T-helper 1 cell treated with Interleukin-12 subunit alpha and Interleukin-12 subunit beta and Interleukin-4 antibody, amounts not matched to agents 30 μg/mL and 1 μg/mL, for 36 hours (primary cell): ENCODE measurements around the gene NDC80.
"Not testable (repeated sequence)": the region's sequence is repeated elsewhere in the genome, so short reads cannot be mapped to it uniquely, and the experiment has no call there.

ENCODE experiments used
- H3K27ac Mint-ChIP-seq: one replicate; pipeline ENCODE4 v1.8.0; 2021; ENCODE audit warnings: mild to moderate bottlenecking, mixed read lengths
- H3K27me3 Mint-ChIP-seq: one replicate; pipeline ENCODE4 v1.8.0; 2021; ENCODE audit warnings: low read depth, mixed read lengths
- H3K36me3 Mint-ChIP-seq: one replicate; pipeline ENCODE4 v1.8.0; 2021; ENCODE audit warnings: low read depth, mixed read lengths
- H3K4me1 Mint-ChIP-seq: one replicate; pipeline ENCODE4 v1.8.0; 2021; ENCODE audit warnings: low read depth, mixed read lengths
- H3K4me3 Mint-ChIP-seq: one replicate; pipeline ENCODE4 v1.8.0; 2021; ENCODE audit warnings: mild to moderate bottlenecking, moderate library complexity, mixed read lengths
- H3K9me3 Mint-ChIP-seq: one replicate; pipeline ENCODE4 v1.8.0; 2021; ENCODE audit warnings: mixed read lengths

NDC80 gene

DNA sequence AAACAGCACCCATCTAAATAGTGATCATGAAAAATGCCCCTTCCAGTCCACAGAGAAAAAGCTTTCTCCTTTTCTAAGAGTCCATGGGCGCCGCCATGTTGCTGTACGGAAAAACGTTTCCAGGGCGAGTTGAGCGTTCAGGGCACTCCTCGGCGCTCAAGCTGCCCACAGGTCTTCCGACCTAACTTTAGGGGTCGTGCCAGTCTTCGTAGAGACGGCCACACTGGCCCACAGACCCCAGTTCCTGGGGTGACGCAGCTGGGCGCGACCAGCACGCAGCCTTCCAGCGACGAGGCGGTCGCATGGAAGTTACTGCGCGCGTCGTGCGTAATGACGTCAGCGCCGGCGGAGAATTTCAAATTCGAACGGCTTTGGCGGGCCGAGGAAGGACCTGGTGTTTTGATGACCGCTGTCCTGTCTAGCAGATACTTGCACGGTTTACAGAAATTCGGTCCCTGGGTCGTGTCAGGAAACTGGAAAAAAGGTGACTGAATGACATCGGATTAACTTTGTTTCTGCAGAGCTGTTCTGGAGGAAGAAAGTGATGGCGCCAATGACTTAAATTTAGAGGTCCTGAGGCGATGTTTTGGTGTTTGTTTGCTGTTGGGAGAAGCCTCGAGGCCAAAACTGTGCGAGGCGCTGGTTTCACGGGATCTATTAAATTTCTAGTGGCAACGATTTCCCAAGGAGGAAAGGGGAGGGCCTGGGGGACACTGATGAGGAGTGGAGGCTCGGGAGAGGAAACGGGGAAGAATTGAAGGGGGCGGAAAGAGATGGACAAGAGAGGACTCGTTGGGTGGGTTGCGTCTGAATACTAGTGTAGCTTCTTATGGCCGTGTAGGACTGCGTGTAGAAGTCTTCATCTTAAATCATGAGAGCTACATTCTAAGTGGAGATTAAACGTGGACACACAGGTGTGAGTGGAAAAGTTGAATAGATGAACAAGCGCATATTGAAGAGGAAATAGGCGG lies at the start of gene NDC80, which contains the start of gene METTL4:
Gene NDC80 (plus strand): TSS at position 358 of the 971 bp plus-strand sequence. CDS start 1,429 bp downstream, outside the sequence.
Gene METTL4 (minus strand): TSS at position 306 of the 971 bp plus-strand sequence. CDS start 4,289 bp downstream, outside the sequence.
- H3K36me3 Mint-ChIP-seq, result peaks cover 25% of the 10 kb centered on the region
- peak within 1 kb of the TSS; percentile 98 for H3K27ac Mint-ChIP-seq
- no peaks in the 10 kb centered on the region for H3K9me3 Mint-ChIP-seq
- H3K27me3 Mint-ChIP-seq, result no peaks in the 10 kb centered on the region
- H3K4me3 Mint-ChIP-seq, result peak within 1 kb of the TSS; percentile 99
- peaks cover 47% of the 10 kb centered on the region for H3K4me1 Mint-ChIP-seq

DNA sequence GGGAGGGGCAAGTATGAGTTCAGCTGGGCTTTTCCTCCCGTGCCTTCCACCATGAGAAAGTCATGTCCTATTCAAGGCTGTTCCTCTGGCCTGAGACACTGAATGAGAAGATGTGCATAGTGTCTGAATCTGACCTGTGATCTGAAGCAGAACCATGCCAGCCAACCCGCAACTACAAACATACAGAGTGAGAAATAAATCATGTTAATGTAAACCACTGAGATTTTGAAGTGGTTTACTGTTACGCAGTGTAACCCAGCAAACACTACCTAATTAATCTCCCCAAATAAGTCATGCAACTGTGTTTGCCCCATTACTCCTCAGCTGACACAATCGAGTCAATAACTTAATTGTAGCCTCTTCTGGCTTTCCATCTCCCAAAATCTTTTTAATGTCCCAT lies 49.2 kb upstream of the NDC80 start:
- no peaks in the 10 kb centered on the region for H3K9me3 Mint-ChIP-seq
- no peak overlapping the region for H3K4me3 Mint-ChIP-seq
- H3K27ac Mint-ChIP-seq, result no peak overlapping the region
- H3K27me3 Mint-ChIP-seq, result no peaks in the 10 kb centered on the region
- H3K36me3 Mint-ChIP-seq, result no peaks in the 10 kb centered on the region
- H3K4me1 Mint-ChIP-seq, result no peaks in the 10 kb centered on the region

DNA sequence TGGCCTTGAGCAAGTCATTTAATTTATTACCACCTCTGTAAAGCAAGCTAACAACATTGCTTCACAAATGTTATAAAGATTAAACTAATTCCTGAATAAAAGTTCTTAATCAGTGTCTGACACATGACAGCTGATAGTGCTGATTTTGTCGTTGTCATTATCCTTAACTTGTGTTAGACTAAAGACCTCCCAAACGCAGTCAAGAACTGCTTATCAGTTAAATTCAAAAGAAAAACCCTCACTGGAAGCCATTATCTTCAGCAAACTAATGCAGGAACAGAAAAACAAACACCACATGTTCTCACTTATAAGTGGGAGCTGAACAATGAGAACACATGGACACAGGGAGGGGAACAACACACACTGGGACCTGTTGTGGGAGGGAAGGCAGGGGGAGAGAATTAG lies 46.6 kb upstream of the NDC80 start:
- H3K4me1 Mint-ChIP-seq, H3K9me3 Mint-ChIP-seq, H3K27ac Mint-ChIP-seq, H3K36me3 Mint-ChIP-seq, H3K4me3 Mint-ChIP-seq, H3K27me3 Mint-ChIP-seq: not testable (repeated sequence)

DNA sequence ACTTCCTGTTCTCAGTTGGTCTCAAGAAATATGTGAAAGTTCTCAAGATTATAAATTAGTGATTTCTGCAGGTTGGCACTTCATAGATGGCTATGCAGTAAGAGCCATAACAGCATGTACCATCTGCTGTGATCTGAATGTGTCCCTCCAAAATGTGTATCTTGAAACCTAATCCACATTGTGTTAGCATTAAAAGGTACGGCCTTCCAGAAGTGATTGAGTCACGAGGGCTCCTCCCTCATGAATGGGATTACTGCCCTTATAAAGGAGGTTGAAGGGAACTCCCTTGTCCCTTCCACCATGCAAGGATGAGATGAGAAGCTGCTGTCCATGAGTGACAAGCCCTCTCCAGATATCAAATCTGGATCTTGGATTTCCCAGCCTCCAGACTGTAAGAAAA lies 45.0 kb upstream of the NDC80 start:
- Mint-ChIP-seq H3K4me1 (no peaks in the 10 kb centered on the region), H3K4me3 (no peak overlapping the region), H3K9me3 (no peaks in the 10 kb centered on the region), H3K27me3 (no peaks in the 10 kb centered on the region), H3K36me3 (no peaks in the 10 kb centered on the region), H3K27ac (no peak overlapping the region)

DNA sequence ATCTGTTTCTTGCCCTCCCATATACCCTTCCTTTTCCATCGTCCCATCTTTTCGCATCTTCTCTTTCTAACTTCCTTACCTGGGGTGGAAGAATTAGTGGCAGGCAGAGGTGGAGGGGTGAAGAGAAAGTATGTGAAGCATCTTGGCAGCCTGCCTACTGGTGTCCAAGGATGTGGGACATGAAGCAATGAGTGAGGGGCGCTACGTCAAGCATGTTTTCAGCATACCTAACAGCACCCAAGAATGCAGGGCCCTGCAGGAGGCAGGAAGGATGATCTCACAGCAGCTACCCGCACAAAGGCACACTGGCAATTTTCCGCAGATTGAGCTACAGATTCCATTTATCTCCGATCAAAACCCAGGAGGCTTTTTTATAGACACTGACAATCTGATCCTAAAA lies 42.2 kb upstream of the NDC80 start:
- peaks cover 5% of the 10 kb centered on the region for H3K36me3 Mint-ChIP-seq

DNA sequence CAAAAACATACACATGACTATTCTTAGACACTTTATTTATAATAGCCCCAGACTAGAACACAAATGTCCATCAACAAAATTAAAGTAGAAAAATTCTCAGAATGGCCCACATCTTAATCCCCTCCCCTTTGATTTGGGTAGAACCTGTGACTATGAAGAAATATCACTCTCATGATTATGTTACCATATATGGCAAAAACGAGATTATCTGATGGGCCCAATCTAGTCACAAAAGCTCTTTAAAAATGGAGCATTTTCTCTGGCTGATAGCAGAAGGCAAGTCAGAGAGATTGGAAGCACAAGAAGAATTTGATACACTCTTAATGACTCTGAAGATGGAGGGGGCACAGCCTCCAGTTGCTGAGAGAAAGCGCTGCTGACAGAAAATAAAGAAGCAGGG lies 39.6 kb upstream of the NDC80 start:
- peaks cover 13% of the 10 kb centered on the region for H3K36me3 Mint-ChIP-seq
- H3K27ac Mint-ChIP-seq, result no peak overlapping the region
- no peaks in the 10 kb centered on the region for H3K27me3 Mint-ChIP-seq
- H3K9me3 Mint-ChIP-seq, result no peaks in the 10 kb centered on the region
- no peak overlapping the region for H3K4me3 Mint-ChIP-seq
- H3K4me1 Mint-ChIP-seq, result no peaks in the 10 kb centered on the region

More for the DNA sequence above, 42.2 kb upstream of the NDC80 start:
- H3K27ac Mint-ChIP-seq, result no peak overlapping the region
- H3K4me3 Mint-ChIP-seq, result no peak overlapping the region
- no peaks in the 10 kb centered on the region for H3K9me3 Mint-ChIP-seq
- no peaks in the 10 kb centered on the region for H3K4me1 Mint-ChIP-seq
- H3K27me3 Mint-ChIP-seq, result no peaks in the 10 kb centered on the region

DNA sequence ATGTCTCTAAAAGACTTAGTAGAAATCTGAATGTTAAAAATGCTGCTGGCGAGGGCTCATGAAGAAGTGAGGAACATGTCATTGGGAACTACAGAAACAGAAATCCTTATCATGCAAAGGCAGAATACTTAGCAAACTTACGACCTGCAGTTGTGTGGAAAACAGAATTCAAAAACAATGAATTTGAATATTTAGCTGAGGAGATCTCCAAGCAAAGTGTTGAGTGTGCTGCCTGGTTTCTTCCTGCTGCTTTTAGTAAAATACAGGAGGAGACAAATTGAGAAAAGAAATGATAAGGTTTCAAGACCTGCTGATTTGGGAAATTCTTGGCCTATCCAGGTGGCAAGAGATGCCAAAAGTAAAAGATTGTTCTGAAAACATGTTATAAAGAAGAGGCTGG lies 38.6 kb upstream of the NDC80 start:
- Mint-ChIP-seq H3K27me3 (no peaks in the 10 kb centered on the region), H3K36me3 (peaks cover 13% of the 10 kb centered on the region), H3K9me3 (no peaks in the 10 kb centered on the region), H3K4me3 (no peak overlapping the region), H3K4me1 (no peaks in the 10 kb centered on the region), H3K27ac (no peak overlapping the region)

DNA sequence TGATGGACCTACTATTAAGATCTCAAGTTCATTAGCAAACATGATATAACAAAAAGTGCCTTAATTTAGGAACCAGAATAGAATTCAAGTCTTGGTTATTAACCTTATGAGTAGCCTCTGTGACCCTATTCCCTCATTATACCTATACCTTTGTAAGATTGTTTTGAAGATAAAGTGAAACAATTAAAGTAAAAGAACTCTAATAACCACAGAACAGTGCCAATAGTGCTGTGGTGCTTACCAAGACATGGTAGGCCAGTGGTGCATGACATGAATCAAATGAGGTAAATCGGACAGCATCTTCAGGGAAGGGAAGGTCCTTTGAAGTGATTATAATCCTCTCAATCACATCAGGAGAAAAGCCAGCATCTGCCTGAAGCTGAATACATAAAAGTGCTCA lies 36.5 kb upstream of the NDC80 start:
- Mint-ChIP-seq H3K36me3 (peaks cover 13% of the 10 kb centered on the region), H3K27me3 (no peaks in the 10 kb centered on the region), H3K4me1 (no peaks in the 10 kb centered on the region), H3K9me3 (no peaks in the 10 kb centered on the region), H3K4me3 (no peak overlapping the region), H3K27ac (no peak overlapping the region)

DNA sequence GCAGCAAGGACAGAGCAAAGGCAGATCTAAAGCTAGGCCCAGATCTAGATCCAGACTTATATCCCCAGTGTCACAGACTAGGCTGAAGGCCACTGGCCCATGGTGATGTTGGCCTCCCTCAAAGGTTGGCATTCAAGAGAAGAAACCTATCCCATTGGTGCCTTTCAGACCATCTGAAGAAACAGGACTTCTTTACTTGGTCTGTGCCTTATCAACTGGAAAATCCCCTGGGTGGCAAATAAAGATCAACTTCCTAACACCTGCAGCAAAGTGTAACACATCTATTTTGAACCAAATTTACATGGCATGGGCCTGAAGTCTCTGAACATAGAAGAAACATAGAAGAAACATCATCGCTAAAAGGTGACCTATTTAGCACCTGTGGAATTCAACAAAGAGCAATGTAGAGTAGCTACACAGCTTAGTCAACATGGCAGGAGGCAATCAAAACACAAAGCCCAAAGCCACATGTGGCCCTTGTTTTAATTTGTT lies 35.9 kb upstream of the NDC80 start:
- Mint-ChIP-seq H3K9me3 (no peaks in the 10 kb centered on the region), H3K36me3 (peaks cover 13% of the 10 kb centered on the region), H3K27ac (no peak overlapping the region), H3K4me3 (no peak overlapping the region), H3K4me1 (no peaks in the 10 kb centered on the region), H3K27me3 (no peaks in the 10 kb centered on the region)

DNA sequence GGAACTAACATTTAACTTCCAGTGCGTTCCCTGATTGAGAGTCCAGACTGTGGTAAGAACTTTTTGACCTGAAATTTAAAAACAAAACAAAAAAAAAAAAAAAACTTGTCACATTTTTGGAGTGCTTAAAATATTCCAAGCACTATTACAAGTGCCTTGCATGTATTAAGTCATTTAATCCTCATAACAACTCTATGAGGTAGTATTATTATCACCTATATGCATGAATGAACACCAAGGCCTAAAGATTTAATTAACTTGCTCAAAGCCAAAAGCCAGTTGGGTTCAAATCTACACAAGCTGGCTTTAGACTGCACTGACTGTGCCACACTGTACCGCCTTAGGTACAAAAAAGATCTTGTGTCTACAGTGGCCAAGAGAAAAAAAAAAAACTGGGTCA lies 35.3 kb upstream of the NDC80 start:
- H3K27ac Mint-ChIP-seq, result no peak overlapping the region
- no peaks in the 10 kb centered on the region for H3K4me1 Mint-ChIP-seq
- H3K9me3 Mint-ChIP-seq, result no peaks in the 10 kb centered on the region
- no peak overlapping the region for H3K4me3 Mint-ChIP-seq
- H3K27me3 Mint-ChIP-seq, result no peaks in the 10 kb centered on the region
- peaks cover 13% of the 10 kb centered on the region for H3K36me3 Mint-ChIP-seq

DNA sequence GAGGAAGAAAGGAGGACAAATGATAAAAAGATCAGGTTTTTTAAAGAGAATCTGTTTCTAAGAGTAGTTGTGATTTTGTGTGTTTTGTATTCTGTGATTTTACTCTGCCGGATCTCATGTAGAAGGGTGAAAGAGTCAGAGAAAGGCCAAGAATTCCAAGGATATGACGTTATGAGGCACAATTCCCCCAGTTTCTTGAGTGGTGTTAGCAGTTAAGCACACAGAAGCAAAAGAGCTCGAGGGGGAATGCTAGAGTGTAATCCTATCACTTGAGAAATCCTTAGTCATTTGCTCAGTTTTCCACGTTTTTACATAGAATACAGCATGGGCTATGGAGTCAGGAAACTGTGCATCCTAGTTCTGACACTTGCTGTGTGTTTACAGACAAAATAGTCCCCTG lies 34.9 kb upstream of the NDC80 start:
- Mint-ChIP-seq H3K9me3 (no peaks in the 10 kb centered on the region), H3K4me1 (no peaks in the 10 kb centered on the region), H3K36me3 (peaks cover 13% of the 10 kb centered on the region), H3K4me3 (no peak overlapping the region), H3K27ac (no peak overlapping the region), H3K27me3 (no peaks in the 10 kb centered on the region)

DNA sequence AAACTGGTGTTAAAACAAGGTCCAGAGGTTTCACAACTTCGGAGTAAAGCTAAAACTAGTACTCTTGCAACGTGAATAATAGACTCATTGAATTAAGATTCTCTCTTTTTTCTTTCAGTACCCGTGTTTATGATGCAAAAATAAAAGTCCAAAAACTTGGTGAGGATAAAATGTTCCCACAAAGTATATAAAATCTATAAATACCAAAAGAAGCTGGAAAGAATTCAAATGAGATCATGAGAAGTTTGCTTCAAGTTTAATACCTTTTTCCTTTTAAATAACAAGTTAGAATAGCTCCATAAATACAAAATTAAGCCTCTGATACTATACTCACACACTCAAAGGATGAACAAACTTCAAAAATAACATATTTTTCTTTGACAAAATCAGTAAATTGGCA lies 34.1 kb upstream of the NDC80 start:
- Mint-ChIP-seq H3K4me1 (no peaks in the 10 kb centered on the region), H3K27ac (no peak overlapping the region), H3K27me3 (no peaks in the 10 kb centered on the region), H3K36me3 (peaks cover 13% of the 10 kb centered on the region), H3K4me3 (no peak overlapping the region), H3K9me3 (no peaks in the 10 kb centered on the region)

DNA sequence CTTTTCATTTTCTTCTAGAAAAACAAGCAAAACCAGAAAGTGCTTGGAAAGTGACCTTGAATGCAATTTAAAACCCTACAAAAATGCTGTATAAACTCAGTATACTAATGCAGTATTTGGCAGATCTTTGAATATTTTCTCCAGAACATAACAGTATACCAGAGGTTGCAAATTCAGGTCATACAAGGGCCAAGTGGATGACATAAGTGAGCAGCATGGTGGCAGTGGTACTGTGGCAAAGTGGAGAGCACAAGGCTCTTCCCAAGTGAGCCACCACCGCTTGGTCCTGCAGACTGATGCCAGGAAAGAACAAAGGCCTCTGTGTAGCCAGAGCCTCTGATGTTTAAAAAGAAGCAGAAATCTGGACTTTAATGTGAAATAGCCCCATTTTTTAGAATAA lies 33.1 kb upstream of the NDC80 start:
- H3K27ac Mint-ChIP-seq, result no peak overlapping the region
- no peak overlapping the region for H3K4me3 Mint-ChIP-seq
- peaks cover 8% of the 10 kb centered on the region for H3K36me3 Mint-ChIP-seq
- no peaks in the 10 kb centered on the region for H3K4me1 Mint-ChIP-seq
- H3K27me3 Mint-ChIP-seq, result no peaks in the 10 kb centered on the region
- no peaks in the 10 kb centered on the region for H3K9me3 Mint-ChIP-seq

DNA sequence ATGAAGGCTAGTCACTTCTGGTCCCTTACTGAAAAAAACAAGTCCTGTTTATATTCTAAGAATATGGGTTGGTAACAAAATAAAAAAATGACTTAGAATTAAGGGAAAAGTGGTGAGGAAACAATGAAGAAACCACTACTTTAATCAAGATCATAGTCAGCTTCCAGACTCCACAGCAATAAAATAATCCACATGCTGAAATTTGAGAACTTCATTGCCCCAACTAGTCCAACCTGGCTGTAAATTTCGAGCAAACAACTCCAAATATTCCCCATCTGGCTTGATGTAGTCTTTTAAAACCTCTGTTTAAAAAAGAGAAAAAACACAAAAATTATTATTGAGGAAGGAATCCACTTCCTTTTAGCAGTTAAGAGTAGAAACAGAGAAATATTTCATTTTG lies 32.5 kb upstream of the NDC80 start:
- Mint-ChIP-seq H3K27ac (no peak overlapping the region), H3K4me3 (no peak overlapping the region), H3K4me1 (no peaks in the 10 kb centered on the region), H3K27me3 (no peaks in the 10 kb centered on the region), H3K36me3 (peaks cover 8% of the 10 kb centered on the region), H3K9me3 (no peaks in the 10 kb centered on the region)

DNA sequence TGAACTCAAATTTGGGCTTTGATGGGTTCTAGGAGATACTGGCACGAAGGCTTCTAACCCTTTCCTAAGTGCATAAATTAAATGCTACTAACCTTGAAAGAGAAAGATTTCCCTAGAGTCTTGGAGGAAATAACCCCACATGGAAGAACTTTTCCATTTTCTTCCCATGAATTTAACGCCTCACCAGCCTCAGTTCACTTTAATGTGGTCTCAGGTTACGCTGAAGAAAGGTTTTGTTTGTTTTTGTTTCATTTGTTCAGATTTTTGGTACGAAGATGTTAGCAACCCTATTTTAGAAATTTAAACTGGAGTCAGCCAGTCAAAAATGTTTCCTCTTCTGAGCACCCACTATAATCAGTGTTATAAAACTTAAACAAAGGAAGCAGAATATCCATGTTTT lies 30.8 kb upstream of the NDC80 start:
- Mint-ChIP-seq H3K4me1 (no peaks in the 10 kb centered on the region), H3K27me3 (no peaks in the 10 kb centered on the region), H3K9me3 (no peaks in the 10 kb centered on the region), H3K36me3 (peaks cover 4% of the 10 kb centered on the region), H3K27ac (no peak overlapping the region), H3K4me3 (no peak overlapping the region)
